Measurements from ENCODE around the gene STK40. TPM values are rescaled to one million over a fixed set of nuclear protein-coding genes. Genes with fewer than 3 reads are reported as not detected.

The STK40 gene
- total and polyA plus RNA-seq, 9 of the 15 experiments (the other 6 are each of a cell fraction or from before 2014, with no cell fraction given) = 0.69 to 94.3 (median 39.1) TPM

- H3K4me1 ChIP-seq (replicated peaks in 1 of 2; ENCODE audit: control insufficient read depth in 2 of 2, insufficient read depth in 2 of 2, low read length in 2 of 2) = peaks cover 28 to 29% of the 10 kb centered on the region in 2 experiments
- 38% methylated on average over 10 of the region's 10 CpGs for WGBS (ENCODE audit: insufficient coverage, low coverage, missing lambda C conversion rate)
- FAIRE-seq (peak; percentile 15), DNase-seq (ENCODE audit: extremely low read depth in 1 of 4, low spot score in 3 of 4) (peak in 1 of 4 experiments; percentile 51), ATAC-seq (no peak)
- peak overlapping the region; percentile 99 for H3K4me2 ChIP-seq (ENCODE audit: insufficient read depth, low read length)
- H3K9ac ChIP-seq (ENCODE audit: insufficient read depth in 1 of 2, low read depth in 2 of 2, low read length in 2 of 2) = peak overlapping the region; percentile 90 to 99; a peak in 3 of 4 replicates
- peaks cover 41% of the 10 kb centered on the region for H3K79me2 ChIP-seq (ENCODE audit: control insufficient read depth, insufficient read depth, low read length)
- ChIA-PET CTCF (ENCODE audit: low intra/inter-chr PET ratio) (interaction anchor here (0.5 kb wide), 1 partner anchor 19 kb away, joined by 4 read pairs; no protein-coding TSS in a partner anchor), POLR2A (interaction anchor here (0.6 to 9.7 kb wide), 44 partner anchors 10 to 1085 kb away, joined by 3 to 315 read pairs (median 4); partner anchors contain the start of genes EVA1B, LSM10, MAP7D1 and MRPS15)
- peaks cover 51% of the 10 kb centered on the region for H3K36me3 ChIP-seq (ENCODE audit: control insufficient read depth, insufficient read depth, low read length)
- intact Hi-C loops (cut with micrococcal nuclease) = loop anchor here (5.0 kb wide), 1 partner anchor 65 kb away; the partner anchor contains the start of gene EVA1B
- no peaks in the 10 kb centered on the region for H3K9me3 ChIP-seq (replicated peaks; ENCODE audit: control insufficient read depth, insufficient read depth, low read depth, low read length)
- H4K20me1 ChIP-seq (replicated peaks; ENCODE audit: control insufficient read depth, insufficient read depth, low read length) = peaks cover 16% of the 10 kb centered on the region; the same call in 1 of the 2 replicates
- peak overlapping the region; percentile 99 for H3K27ac ChIP-seq (ENCODE audit: extremely low read depth, low read depth, low read length)
- H2AFZ ChIP-seq (ENCODE audit: low read depth, low read length) = peak overlapping the region; percentile 42
- H3K4me3 ChIP-seq = peak overlapping the region; percentile 91
- BruUV-seq (replicated peaks) = no TSS peak
- H3K9me1 ChIP-seq (ENCODE audit: control insufficient read depth, insufficient read depth, low read length) = peaks cover 5% of the 10 kb centered on the region
- H3K27me3 ChIP-seq (ENCODE audit: control insufficient read depth in 2 of 2, insufficient read depth in 2 of 2, low read length in 2 of 2) = no peaks in the 10 kb centered on the region
- in situ Hi-C loops (cut with MboI) = no loop called here
- TF ChIP-seq MED1 (CRISPR knock-in tag; IDR thresholded peaks at IDR 0.05; ENCODE audit: borderline replicate concordance) (no peak), ZNF134 (CRISPR knock-in tag; conservative IDR thresholded peaks at IDR 0.05) (no peak), MTA2 (IDR thresholded peaks at IDR 0.05; ENCODE audit: low read depth) (peak; percentile 38; the same call in 1 of the 2 replicates), SIN3B (IDR thresholded peaks at IDR 0.05; ENCODE audit: low read depth) (no peak), TEAD1 (CRISPR knock-in tag; IDR thresholded peaks at IDR 0.05) (0 out of 4 replicates have a peak, but pooled peaks have one; percentile 13 to 14), ELF4 (CRISPR knock-in tag; IDR thresholded peaks at IDR 0.05) (peak; percentile 83), MBD1 (CRISPR knock-in tag; IDR thresholded peaks at IDR 0.05) (no peak), POLR2H (tag; IDR thresholded peaks at IDR 0.05; ENCODE audit: low read depth) (no peak), ARID1B (IDR thresholded peaks at IDR 0.05) (peak; percentile 51), MAX (CRISPR knock-in tag; IDR thresholded peaks at IDR 0.05) (peak; percentile 46), BCL6 (CRISPR knock-in tag; IDR thresholded peaks at IDR 0.05) (no peak), ZNF75A (CRISPR knock-in tag; IDR thresholded peaks at IDR 0.05) (no peak), HSF4 (CRISPR knock-in tag; IDR thresholded peaks at IDR 0.05; ENCODE audit: borderline replicate concordance) (no peak), XRCC4 (IDR thresholded peaks at IDR 0.05; ENCODE audit: extremely low read depth, insufficient read depth, insufficient read length) (no peak), JUND (IDR thresholded peaks at IDR 0.05; ENCODE audit: borderline replicate concordance, low read depth, low read length) (peak; percentile 22; the same call in 1 of the 2 replicates), JUND (tag; IDR thresholded peaks at IDR 0.05; ENCODE audit: borderline replicate concordance, low read depth, low read length) (peak; percentile 51; the same call in 1 of the 3 replicates), KDM5B (IDR thresholded peaks at IDR 0.05; ENCODE audit: insufficient replicate concordance, low read depth, low read length) (no peak), ZNF583 (CRISPR knock-in tag; IDR thresholded peaks at IDR 0.05) (peak; percentile 59), HMG20B (CRISPR knock-in tag; IDR thresholded peaks at IDR 0.05) (no peak), PREB (CRISPR knock-in tag; IDR thresholded peaks at IDR 0.05) (no peak)
Observed at GRCh38 chr1:36387141-36387949, 1.6 kb upstream of the STK40 start.
